H1 (cell line): Measurements from ENCODE around the gene LTBP3. TPM values are rescaled to one million over a fixed set of nuclear protein-coding genes. Genes with fewer than 3 reads are reported as not detected.

ENCODE experiments used
- CHD7 ChIP-seq: fragments of 300-600 bp; sonication (generic); IDR thresholded peaks from 2 replicates; pipeline ENCODE4 v1.7.1; 2012; ENCODE audit warnings: low read length, moderate library complexity, mild to moderate bottlenecking, inconsistent platforms; ENCODE audit not compliant: insufficient replicate concordance
- KDM4A ChIP-seq: IDR thresholded peaks from one replicate; pipeline ENCODE4 v1.7.1; 2012; ENCODE audit warnings: low read depth, mild to moderate bottlenecking, moderate library complexity, low read length, inconsistent platforms; ENCODE audit not compliant: severe bottlenecking
- TCF12 ChIP-seq: IDR thresholded peaks from 2 replicates; pipeline ENCODE4 v1.6.1; 2011; ENCODE audit warnings: low read depth, mild to moderate bottlenecking, low read length
- polyA plus RNA-seq, 7 experiments: library from polyadenylated mRNA; depleted of rRNA in 3 of 7; stranded (reverse) in 5 of 7; unstranded in 2 of 7; fragments of >200 nt in 5 of 7; fragments of 200-250 nt in 2 of 7; gene quantifications; 1 replicate in 5 of 7; 2 replicates in 1 of 7; 4 replicates in 1 of 7; pipeline versions ENCODE4 v1.2.1 to v1.2.3, GENCODE V29; 2011 to 2013; ENCODE audit warnings: missing spikeins in 2 of 7, mixed read lengths in 2 of 7
- total RNA-seq: library from RNA; stranded (reverse); fragmentation: NEBNext Ultra II Directional; extraction: Animal tissue kit (Norgen Biotek cat#: 25700); gene quantifications from 2 replicates; pipeline ENCODE4 v1.2.1, GENCODE V29; 2021
- TF ChIP-seq, protein P1 (sequence below): IDR thresholded peaks from 2 replicates; pipeline ENCODE4 v1.6.1; 2011; ENCODE audit warnings: low read length, improper control_type of control experiment

Gene LTBP3
- total and polyA plus RNA-seq, 2 of the 8 experiments (the other 6 are each of a cell fraction or from before 2014, with no cell fraction given), result 12.8 to 17.8 TPM

- no peak for TF ChIP-seq CHD7
- TF ChIP-seq, protein P1, sequence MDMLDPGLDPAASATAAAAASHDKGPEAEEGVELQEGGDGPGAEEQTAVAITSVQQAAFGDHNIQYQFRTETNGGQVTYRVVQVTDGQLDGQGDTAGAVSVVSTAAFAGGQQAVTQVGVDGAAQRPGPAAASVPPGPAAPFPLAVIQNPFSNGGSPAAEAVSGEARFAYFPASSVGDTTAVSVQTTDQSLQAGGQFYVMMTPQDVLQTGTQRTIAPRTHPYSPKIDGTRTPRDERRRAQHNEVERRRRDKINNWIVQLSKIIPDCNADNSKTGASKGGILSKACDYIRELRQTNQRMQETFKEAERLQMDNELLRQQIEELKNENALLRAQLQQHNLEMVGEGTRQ, result no peak
- no peak for TF ChIP-seq KDM4A
- no peak for TF ChIP-seq TCF12
These were observed 25.4 kb upstream of the LTBP3 start (continued) for GRCh38 chr11:65583589-65583988.
